PFSK-1 (cell line): ENCODE measurements around the gene NUBPL.

Source experiments
- FOXP2 ChIP-seq: optimal IDR thresholded peaks from 2 replicates; pipeline ENCODE3; 2011; ENCODE audit warnings: borderline replicate concordance, control low read depth, inconsistent platforms; ENCODE audit not compliant: insufficient read depth; ENCODE audit errors: extremely low read length, extremely low read depth
- POLR2AphosphoS5 ChIP-seq: IDR thresholded peaks from 2 replicates; pipeline ENCODE4 v1.6.1; 2012; ENCODE audit warnings: low read depth, mild to moderate bottlenecking, control low read depth, low read length, moderate library complexity
- SIN3A ChIP-seq: IDR thresholded peaks from 2 replicates; pipeline ENCODE4 v1.6.1; 2012; ENCODE audit warnings: mild to moderate bottlenecking, low read length, moderate library complexity, borderline replicate concordance; ENCODE audit not compliant: insufficient read depth
- TAF1 ChIP-seq: IDR thresholded peaks from 2 replicates; pipeline ENCODE4 v1.6.1; 2012; ENCODE audit warnings: low read length, control low read depth, borderline replicate concordance; ENCODE audit not compliant: insufficient read depth
- TF ChIP-seq, protein P1 (sequence below), 2 experiments: IDR thresholded peaks; 2 replicates each; pipeline versions ENCODE4 v1.6.1 to v1.8.0; 2011 to 2012; ENCODE audit warnings: low read depth in 2 of 2, low read length in 2 of 2, control low read depth in 1 of 2, inconsistent platforms in 1 of 2, mild to moderate bottlenecking in 1 of 2, moderate library complexity in 1 of 2; ENCODE audit not compliant: insufficient read depth in 1 of 2

NUBPL gene

GRCh38 chr14:31703056-31703455 lies 141.9 kb downstream of the NUBPL start:
- no peak for TF ChIP-seq TAF1
- no peak for TF ChIP-seq FOXP2
- no peak for TF ChIP-seq POLR2AphosphoS5
- no peak for TF ChIP-seq SIN3A
- TF ChIP-seq, protein P1, sequence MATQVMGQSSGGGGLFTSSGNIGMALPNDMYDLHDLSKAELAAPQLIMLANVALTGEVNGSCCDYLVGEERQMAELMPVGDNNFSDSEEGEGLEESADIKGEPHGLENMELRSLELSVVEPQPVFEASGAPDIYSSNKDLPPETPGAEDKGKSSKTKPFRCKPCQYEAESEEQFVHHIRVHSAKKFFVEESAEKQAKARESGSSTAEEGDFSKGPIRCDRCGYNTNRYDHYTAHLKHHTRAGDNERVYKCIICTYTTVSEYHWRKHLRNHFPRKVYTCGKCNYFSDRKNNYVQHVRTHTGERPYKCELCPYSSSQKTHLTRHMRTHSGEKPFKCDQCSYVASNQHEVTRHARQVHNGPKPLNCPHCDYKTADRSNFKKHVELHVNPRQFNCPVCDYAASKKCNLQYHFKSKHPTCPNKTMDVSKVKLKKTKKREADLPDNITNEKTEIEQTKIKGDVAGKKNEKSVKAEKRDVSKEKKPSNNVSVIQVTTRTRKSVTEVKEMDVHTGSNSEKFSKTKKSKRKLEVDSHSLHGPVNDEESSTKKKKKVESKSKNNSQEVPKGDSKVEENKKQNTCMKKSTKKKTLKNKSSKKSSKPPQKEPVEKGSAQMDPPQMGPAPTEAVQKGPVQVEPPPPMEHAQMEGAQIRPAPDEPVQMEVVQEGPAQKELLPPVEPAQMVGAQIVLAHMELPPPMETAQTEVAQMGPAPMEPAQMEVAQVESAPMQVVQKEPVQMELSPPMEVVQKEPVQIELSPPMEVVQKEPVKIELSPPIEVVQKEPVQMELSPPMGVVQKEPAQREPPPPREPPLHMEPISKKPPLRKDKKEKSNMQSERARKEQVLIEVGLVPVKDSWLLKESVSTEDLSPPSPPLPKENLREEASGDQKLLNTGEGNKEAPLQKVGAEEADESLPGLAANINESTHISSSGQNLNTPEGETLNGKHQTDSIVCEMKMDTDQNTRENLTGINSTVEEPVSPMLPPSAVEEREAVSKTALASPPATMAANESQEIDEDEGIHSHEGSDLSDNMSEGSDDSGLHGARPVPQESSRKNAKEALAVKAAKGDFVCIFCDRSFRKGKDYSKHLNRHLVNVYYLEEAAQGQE (IDR thresholded peaks at IDR 0.05; ENCODE audit: insufficient read depth in 1 of 2, low read depth in 2 of 2, low read length in 2 of 2), result no peak

DNA sequence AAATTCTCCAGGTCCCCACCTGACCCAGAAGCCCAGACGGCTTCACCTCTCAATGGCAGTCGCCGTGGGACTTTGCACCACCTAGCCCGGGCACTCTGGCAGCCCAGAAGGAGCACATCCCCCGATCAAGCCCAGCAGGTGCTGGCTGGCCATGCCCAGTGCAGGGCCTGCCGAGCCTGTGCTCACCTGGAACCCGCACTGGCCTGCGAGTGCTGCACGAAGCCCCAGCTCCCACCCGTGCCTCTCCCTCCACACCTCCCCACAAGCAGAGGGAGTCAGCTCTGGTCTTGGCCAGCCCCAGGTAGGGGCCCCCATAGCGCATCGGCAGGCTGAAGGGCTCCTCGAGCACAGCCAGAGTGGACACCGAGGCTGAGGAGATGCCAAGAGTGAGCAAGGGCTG lies 144.5 kb downstream of the NUBPL start:
- TF ChIP-seq SIN3A, result no peak
- TF ChIP-seq, protein P1 (IDR thresholded peaks at IDR 0.05; ENCODE audit: insufficient read depth in 1 of 2, low read depth in 2 of 2, low read length in 2 of 2), result no peak
- TF ChIP-seq TAF1, result no peak
- TF ChIP-seq POLR2AphosphoS5, result no peak
- TF ChIP-seq FOXP2, result no peak

- TF ChIP-seq POLR2AphosphoS5 (no peak), SIN3A (no peak), FOXP2 (no peak), TAF1 (no peak)
- TF ChIP-seq, protein P1 (IDR thresholded peaks at IDR 0.05; ENCODE audit: insufficient read depth in 1 of 2, low read depth in 2 of 2, low read length in 2 of 2), result no peak
Measured at GRCh38 chr14:31712244-31713127, 151.3 kb downstream of the NUBPL start.

DNA sequence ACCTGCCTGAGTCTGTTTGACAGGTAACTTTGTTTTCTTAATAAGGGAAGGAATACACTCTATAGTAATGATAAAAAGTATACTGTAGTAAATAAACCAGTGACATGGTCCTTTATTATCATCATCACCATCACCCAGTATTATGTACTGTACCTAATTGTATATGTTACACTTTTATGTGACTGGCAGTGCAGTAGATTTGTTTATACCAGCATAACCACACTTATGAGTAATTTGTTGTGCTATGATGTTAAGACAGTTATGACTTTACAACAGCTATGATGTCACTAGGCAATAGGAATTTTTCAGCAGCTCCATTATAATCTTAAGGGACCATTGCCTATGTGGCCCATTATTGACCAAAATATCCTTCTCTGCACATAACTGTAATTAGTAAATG lies 155.0 kb downstream of the NUBPL start:
- TF ChIP-seq TAF1, result no peak
- TF ChIP-seq POLR2AphosphoS5, result no peak
- TF ChIP-seq SIN3A, result no peak
- TF ChIP-seq, protein P1 (IDR thresholded peaks at IDR 0.05; ENCODE audit: insufficient read depth in 1 of 2, low read depth in 2 of 2, low read length in 2 of 2), result no peak
- no peak for TF ChIP-seq FOXP2
